HepG2 (cell line): ENCODE data around the gene TUBB. TPM values are rescaled to one million over a fixed set of nuclear protein-coding genes. Genes with fewer than 3 reads are reported as not detected.

Experiments used
- AHR ChIP-seq: IDR thresholded peaks from 2 replicates; pipeline ENCODE4 v1.6.1; 2018; ENCODE audit warnings: missing genetic modification reagents, missing compliant biosample characterization
- ATRX ChIP-seq: sonication (generic); formaldehyde crosslinking; IDR thresholded peaks from 2 replicates; pipeline ENCODE4 v1.4.0; 2020; ENCODE audit warnings: missing genetic modification reagents, borderline replicate concordance
- ERF ChIP-seq: IDR thresholded peaks from 2 replicates; pipeline ENCODE4 v1.6.1; 2018; ENCODE audit warnings: missing biosample characterization, missing genetic modification reagents
- GATAD1 ChIP-seq: IDR thresholded peaks from 2 replicates; pipeline ENCODE4 v1.6.1; 2016; ENCODE audit warnings: missing genetic modification reagents, missing compliant biosample characterization
- GLI4 ChIP-seq: sonication (generic); formaldehyde crosslinking; IDR thresholded peaks from 2 replicates; pipeline ENCODE4 v1.5.1; 2020; ENCODE audit warnings: missing genetic modification reagents, mild to moderate bottlenecking, moderate library complexity, borderline replicate concordance
- GZF1 ChIP-seq: sonication (generic); formaldehyde crosslinking; IDR thresholded peaks from 2 replicates; pipeline ENCODE4 v1.5.1; 2020; ENCODE audit warnings: mild to moderate bottlenecking, missing genetic modification reagents
- IRF2 ChIP-seq: IDR thresholded peaks from 2 replicates; pipeline ENCODE4 v1.6.1; 2018; ENCODE audit warnings: missing genetic modification reagents, missing compliant biosample characterization
- PHF21A ChIP-seq: sonication (generic); formaldehyde crosslinking; IDR thresholded peaks from 2 replicates; pipeline ENCODE4 v1.5.0; 2020; ENCODE audit warnings: mild to moderate bottlenecking, missing genetic modification reagents
- PLRG1 ChIP-seq: fragments of 450-650 bp; conservative IDR thresholded peaks from 2 replicates; pipeline ENCODE4 v1.6.1; 2016
- RCOR2 ChIP-seq: IDR thresholded peaks from 2 replicates; pipeline ENCODE4 v1.6.1; 2016; ENCODE audit warnings: missing biosample characterization, missing genetic modification reagents
- SKIL ChIP-seq: sonication (generic); formaldehyde crosslinking; IDR thresholded peaks from 2 replicates; pipeline ENCODE4 v1.8.0; 2022; ENCODE audit warnings: missing genetic modification reagents, mild to moderate bottlenecking, moderate library complexity, borderline replicate concordance
- SNAPC5 ChIP-seq: sonication (generic); formaldehyde crosslinking; IDR thresholded peaks from 2 replicates; pipeline ENCODE4 v1.8.1; 2023; ENCODE audit warnings: mild to moderate bottlenecking, missing genetic modification reagents, borderline replicate concordance
- SP1 ChIP-seq, 2 experiments: fragments of 450-650 bp in 1 of 2; sonication (generic) in 1 of 2; formaldehyde crosslinking in 1 of 2; IDR thresholded peaks; 2 replicates each; pipeline versions ENCODE4 v1.4.0 to v1.6.1; 2016 to 2020; ENCODE audit warnings: missing genetic modification reagents in 1 of 2
- SRY ChIP-seq: sonication (generic); formaldehyde crosslinking; IDR thresholded peaks from 2 replicates; pipeline ENCODE4 v1.8.0; 2022; ENCODE audit warnings: mild to moderate bottlenecking, missing genetic modification reagents
- UBTF ChIP-seq: sonication (generic); formaldehyde crosslinking; IDR thresholded peaks from 2 replicates; pipeline ENCODE4 v1.4.0; 2020; ENCODE audit warnings: mild to moderate bottlenecking, missing genetic modification reagents
- ZFYVE20 ChIP-seq: sonication (generic); formaldehyde crosslinking; IDR thresholded peaks from 2 replicates; pipeline ENCODE4 v1.8.0; 2023; ENCODE audit warnings: low read depth, mild to moderate bottlenecking, moderate library complexity, missing genetic modification reagents, borderline replicate concordance
- ZKSCAN8 ChIP-seq: IDR thresholded peaks from 2 replicates; pipeline ENCODE4 v1.6.1; 2016; ENCODE audit warnings: borderline replicate concordance, missing genetic modification reagents, missing compliant biosample characterization
- ZNF124 ChIP-seq: sonication (generic); formaldehyde crosslinking; IDR thresholded peaks from 2 replicates; pipeline ENCODE4 v1.4.0; 2020; ENCODE audit warnings: missing genetic modification reagents
- ZNF136 ChIP-seq: sonication (generic); formaldehyde crosslinking; IDR thresholded peaks from 2 replicates; pipeline ENCODE4 v1.8.1; 2022; ENCODE audit warnings: low read depth, mild to moderate bottlenecking, moderate library complexity, missing genetic modification reagents
- ZNF251 ChIP-seq: sonication (generic); formaldehyde crosslinking; IDR thresholded peaks from 2 replicates; pipeline ENCODE4 v1.9.0; 2021; ENCODE audit warnings: mild to moderate bottlenecking, missing genetic modification reagents
- polyA plus RNA-seq, 8 experiments: library from polyadenylated mRNA; depleted of rRNA in 3 of 8; stranded (reverse) in 7 of 8; unstranded in 1 of 8; fragments of >200 nt; fragmentation: Illumina TruSeq in 4 of 8; extraction: Trizol in 4 of 8; gene quantifications; 2 replicates each; pipeline versions ENCODE4 v1.2.1 to v1.2.3, GENCODE V29; 2011 to 2016; ENCODE audit warnings: low read depth in 4 of 8, missing spikeins in 1 of 8, mixed read lengths in 1 of 8; ENCODE audit not compliant: insufficient read depth in 1 of 8
- total RNA-seq, 5 experiments: library from RNA; depleted of rRNA; stranded (reverse); fragments of >200 nt; fragmentation: Illumina TruSeq; extraction: Trizol; gene quantifications; 2 replicates each; pipeline ENCODE4 v1.2.3, GENCODE V29; 2016; ENCODE audit warnings: low read depth in 1 of 5
- TF ChIP-seq, protein P1 (sequence below): sonication (generic); formaldehyde crosslinking; IDR thresholded peaks from 2 replicates; pipeline ENCODE4 v1.5.0; 2020; ENCODE audit warnings: missing genetic modification reagents, mild to moderate bottlenecking, borderline replicate concordance
- TF ChIP-seq, protein P2 (sequence below): sonication (generic); IDR thresholded peaks from 2 replicates; pipeline ENCODE4 v1.6.1; 2016; ENCODE audit warnings: low read depth, borderline replicate concordance

TUBB gene
- total and polyA plus RNA-seq, 2 of the 13 experiments (the other 11 are each of a cell fraction or from before 2014, with no cell fraction given), result 911 to 1,163 TPM

GRCh38 chr6:30742316-30743098 lies 22.4 kb downstream of the TUBB start, which contains the start of gene FLOT1 (continued):
- TF ChIP-seq UBTF (CRISPR knock-in tag) (peak; percentile 83), GZF1 (CRISPR knock-in tag) (peak; percentile 72), AHR (CRISPR knock-in tag) (no peak; the same call in 1 of the 2 replicates), RCOR2 (CRISPR knock-in tag) (no peak), ERF (peak; percentile 59), ZNF251 (CRISPR knock-in tag) (no peak), SNAPC5 (CRISPR knock-in tag) (peak; percentile 66; the same call in 1 of the 2 replicates), SKIL (CRISPR knock-in tag) (peak; percentile 96), ZFYVE20 (CRISPR knock-in tag) (0 out of 2 replicates have a peak, but pooled peaks have one; percentile 21), ZKSCAN8 (CRISPR knock-in tag) (peak; percentile 93), SRY (CRISPR knock-in tag) (no peak; the same call in none of the 2 replicates), SP1 (IDR thresholded peaks at IDR 0.05) (no peak), SP1 (CRISPR knock-in tag; IDR thresholded peaks at IDR 0.05) (peak; percentile 85), PLRG1 (no peak), ATRX (CRISPR knock-in tag) (no peak), ZNF124 (CRISPR knock-in tag) (peak; percentile 79), IRF2 (CRISPR knock-in tag) (peak; percentile 89), GATAD1 (no peak; the same call in 1 of the 2 replicates), GLI4 (CRISPR knock-in tag) (peak; percentile 79; the same call in 1 of the 2 replicates), ZNF136 (peak; percentile 7; the same call in 1 of the 2 replicates), PHF21A (CRISPR knock-in tag) (peak; percentile 87)
- TF ChIP-seq, protein P1, sequence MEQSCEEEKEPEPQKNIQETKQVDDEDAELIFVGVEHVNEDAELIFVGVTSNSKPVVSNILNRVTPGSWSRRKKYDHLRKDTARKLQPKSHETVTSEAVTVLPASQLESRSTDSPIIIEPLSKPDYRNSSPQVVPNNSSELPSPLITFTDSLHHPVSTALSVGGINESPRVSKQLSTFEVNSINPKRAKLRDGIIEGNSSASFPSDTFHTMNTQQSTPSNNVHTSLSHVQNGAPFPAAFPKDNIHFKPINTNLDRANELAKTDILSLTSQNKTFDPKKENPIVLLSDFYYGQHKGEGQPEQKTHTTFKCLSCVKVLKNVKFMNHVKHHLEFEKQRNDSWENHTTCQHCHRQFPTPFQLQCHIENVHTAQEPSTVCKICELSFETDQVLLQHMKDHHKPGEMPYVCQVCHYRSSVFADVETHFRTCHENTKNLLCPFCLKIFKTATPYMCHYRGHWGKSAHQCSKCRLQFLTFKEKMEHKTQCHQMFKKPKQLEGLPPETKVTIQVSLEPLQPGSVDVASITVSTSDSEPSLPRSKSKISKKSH (CRISPR knock-in tag), result peak; percentile 63; the same call in 1 of the 2 replicates
- TF ChIP-seq, protein P2, sequence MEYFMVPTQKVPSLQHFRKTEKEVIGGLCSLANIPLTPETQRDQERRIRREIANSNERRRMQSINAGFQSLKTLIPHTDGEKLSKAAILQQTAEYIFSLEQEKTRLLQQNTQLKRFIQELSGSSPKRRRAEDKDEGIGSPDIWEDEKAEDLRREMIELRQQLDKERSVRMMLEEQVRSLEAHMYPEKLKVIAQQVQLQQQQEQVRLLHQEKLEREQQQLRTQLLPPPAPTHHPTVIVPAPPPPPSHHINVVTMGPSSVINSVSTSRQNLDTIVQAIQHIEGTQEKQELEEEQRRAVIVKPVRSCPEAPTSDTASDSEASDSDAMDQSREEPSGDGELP, result peak; percentile 60; the same call in 1 of the 2 replicates
